Hepatocyte (in vitro differentiated cells): Measurements from ENCODE around the gene ZNF446. TPM values are rescaled to one million over a fixed set of nuclear protein-coding genes. Genes with fewer than 3 reads are reported as not detected.
"Not testable (repeated sequence)": the region's sequence is repeated elsewhere in the genome, so short reads cannot be mapped to it uniquely, and the experiment has no call there.

ENCODE experiments used
- DNase-seq: peaks from one replicate; pipeline ENCODE4 v3.0.0-alpha.2; 2016; ENCODE audit warnings: low spot score
- H2AFZ ChIP-seq: fragments of 200-600 bp; sonication (generic); 2 replicates; pipeline ENCODE4 v1.6.0; 2016; ENCODE audit warnings: antibody characterized with exemption, mild to moderate bottlenecking
- H3K27ac ChIP-seq: fragments of 200-600 bp; sonication (generic); 2 replicates; pipeline ENCODE4 v1.5.1; 2016; ENCODE audit warnings: mild to moderate bottlenecking
- H3K27me3 ChIP-seq: fragments of 200-600 bp; sonication (generic); 2 replicates; pipeline ENCODE4 v1.6.1; 2016
- H3K36me3 ChIP-seq: fragments of 200-600 bp; sonication (generic); replicated peaks from 2 replicates; pipeline ENCODE4 v1.5.1; 2016; ENCODE audit warnings: low read depth; ENCODE audit not compliant: insufficient read depth
- H3K4me1 ChIP-seq: fragments of 200-600 bp; sonication (generic); 2 replicates; pipeline ENCODE4 v1.5.1; 2016; ENCODE audit warnings: mild to moderate bottlenecking, moderate library complexity; ENCODE audit not compliant: insufficient read depth
- H3K4me2 ChIP-seq: fragments of 200-600 bp; sonication (generic); 2 replicates; pipeline ENCODE4 v1.6.0; 2016
- H3K4me3 ChIP-seq: fragments of 200-600 bp; sonication (generic); 2 replicates; pipeline ENCODE4 v1.5.1; 2016; ENCODE audit warnings: mild to moderate bottlenecking
- H3K79me2 ChIP-seq: fragments of 200-600 bp; sonication (generic); 2 replicates; pipeline ENCODE4 v1.6.0; 2017; ENCODE audit warnings: mild to moderate bottlenecking
- H3K9me2 ChIP-seq: fragments of 200-600 bp; sonication (generic); replicated peaks from 2 replicates; pipeline ENCODE4 v1.6.0; 2017; ENCODE audit warnings: mild to moderate bottlenecking; ENCODE audit not compliant: insufficient read depth
- H3K9me3 ChIP-seq: fragments of 200-600 bp; sonication (generic); 2 replicates; pipeline ENCODE4 v1.5.1; 2016; ENCODE audit warnings: low read depth, mild to moderate bottlenecking
- H4K20me1 ChIP-seq: fragments of 200-600 bp; sonication (generic); 2 replicates; pipeline ENCODE4 v1.6.0; 2016; ENCODE audit warnings: mild to moderate bottlenecking; ENCODE audit not compliant: insufficient read depth, poor library complexity, severe bottlenecking
- EZH2 ChIP-seq: fragments of 200-600 bp; sonication (generic); IDR thresholded peaks from 2 replicates; pipeline ENCODE4 v1.6.1; 2016; ENCODE audit warnings: antibody characterized with exemption, mild to moderate bottlenecking, borderline replicate concordance
- EZH2phosphoT487 ChIP-seq: fragments of 200-600 bp; sonication (generic); IDR thresholded peaks from one replicate; pipeline ENCODE4 v1.6.1; 2018; ENCODE audit warnings: antibody characterized with exemption, mild to moderate bottlenecking, low read depth, moderate library complexity; ENCODE audit not compliant: unreplicated experiment, severe bottlenecking
- WGBS: methylation state at CpG from one replicate; pipeline ENCODE4 v1.1.6; 2016; ENCODE audit warnings: low lambda C conversion rate; ENCODE audit errors: missing lambda C conversion rate; 5-methylcytosine and 5-hydroxymethylcytosine counted together
- polyA plus RNA-seq: library from polyadenylated mRNA; unstranded; fragments of >200 nt; fragmentation: Nextera tagmentation; extraction: Ambion mirVana; gene quantifications from 2 replicates; pipeline ENCODE4 v1.2.1, GENCODE V29; 2016
- total RNA-seq: library from RNA; depleted of rRNA; stranded (reverse); fragments of >200 nt; gene quantifications from 2 replicates; pipeline ENCODE4 v1.2.3, GENCODE V29; 2014
- TF ChIP-seq, protein P1 (sequence below): fragments of 200-600 bp; sonication (generic); IDR thresholded peaks from 2 replicates; pipeline ENCODE4 v1.5.1; 2016; ENCODE audit warnings: antibody characterized with exemption, mild to moderate bottlenecking; ENCODE audit not compliant: poor library complexity

ZNF446 gene
- total and polyA plus RNA-seq, 2 experiments from 2014 or later: 13.8 to 20.5 TPM

DNA sequence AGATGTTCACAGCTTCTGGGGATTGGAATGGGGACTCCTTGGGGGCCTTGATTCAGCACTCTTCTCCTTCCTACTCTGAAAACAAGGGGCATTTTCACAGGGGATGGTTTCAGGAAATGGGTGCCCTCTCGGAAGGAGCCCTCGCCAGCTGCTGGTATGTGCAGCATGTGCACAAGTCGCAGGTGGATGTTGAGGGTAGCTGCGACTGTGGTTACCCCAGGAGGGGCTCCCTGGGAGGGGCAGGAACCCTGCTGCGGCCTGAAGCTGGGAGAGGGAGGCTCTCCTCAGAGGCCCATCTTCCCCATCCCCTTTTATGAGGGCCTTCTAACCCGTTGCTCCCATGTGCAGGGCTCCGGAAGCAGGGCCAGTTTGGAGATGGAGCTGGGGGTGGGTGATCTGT is 6.2 kb downstream of the ZNF446 start:
- no peaks in the 10 kb centered on the region for H3K27me3 ChIP-seq
- H3K4me2 ChIP-seq: no peak overlapping the region
- no peak overlapping the region for H3K4me3 ChIP-seq
- H3K4me1 ChIP-seq: no peaks in the 10 kb centered on the region
- DNase-seq: no peak
- H2AFZ ChIP-seq: no peak overlapping the region
- TF ChIP-seq EZH2phosphoT487 (no peak), EZH2 (no peak)
- TF ChIP-seq, protein P1, sequence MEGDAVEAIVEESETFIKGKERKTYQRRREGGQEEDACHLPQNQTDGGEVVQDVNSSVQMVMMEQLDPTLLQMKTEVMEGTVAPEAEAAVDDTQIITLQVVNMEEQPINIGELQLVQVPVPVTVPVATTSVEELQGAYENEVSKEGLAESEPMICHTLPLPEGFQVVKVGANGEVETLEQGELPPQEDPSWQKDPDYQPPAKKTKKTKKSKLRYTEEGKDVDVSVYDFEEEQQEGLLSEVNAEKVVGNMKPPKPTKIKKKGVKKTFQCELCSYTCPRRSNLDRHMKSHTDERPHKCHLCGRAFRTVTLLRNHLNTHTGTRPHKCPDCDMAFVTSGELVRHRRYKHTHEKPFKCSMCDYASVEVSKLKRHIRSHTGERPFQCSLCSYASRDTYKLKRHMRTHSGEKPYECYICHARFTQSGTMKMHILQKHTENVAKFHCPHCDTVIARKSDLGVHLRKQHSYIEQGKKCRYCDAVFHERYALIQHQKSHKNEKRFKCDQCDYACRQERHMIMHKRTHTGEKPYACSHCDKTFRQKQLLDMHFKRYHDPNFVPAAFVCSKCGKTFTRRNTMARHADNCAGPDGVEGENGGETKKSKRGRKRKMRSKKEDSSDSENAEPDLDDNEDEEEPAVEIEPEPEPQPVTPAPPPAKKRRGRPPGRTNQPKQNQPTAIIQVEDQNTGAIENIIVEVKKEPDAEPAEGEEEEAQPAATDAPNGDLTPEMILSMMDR: no peak
- WGBS: 98% methylated on average over 7 of the region's 7 CpGs
- no peak overlapping the region for H3K27ac ChIP-seq
- no peaks in the 10 kb centered on the region for H3K9me3 ChIP-seq
- no peaks in the 10 kb centered on the region for H3K9me2 ChIP-seq
- no peaks in the 10 kb centered on the region for H3K36me3 ChIP-seq
- no peaks in the 10 kb centered on the region for H4K20me1 ChIP-seq
- H3K79me2 ChIP-seq: peaks cover 1% of the 10 kb centered on the region

DNA sequence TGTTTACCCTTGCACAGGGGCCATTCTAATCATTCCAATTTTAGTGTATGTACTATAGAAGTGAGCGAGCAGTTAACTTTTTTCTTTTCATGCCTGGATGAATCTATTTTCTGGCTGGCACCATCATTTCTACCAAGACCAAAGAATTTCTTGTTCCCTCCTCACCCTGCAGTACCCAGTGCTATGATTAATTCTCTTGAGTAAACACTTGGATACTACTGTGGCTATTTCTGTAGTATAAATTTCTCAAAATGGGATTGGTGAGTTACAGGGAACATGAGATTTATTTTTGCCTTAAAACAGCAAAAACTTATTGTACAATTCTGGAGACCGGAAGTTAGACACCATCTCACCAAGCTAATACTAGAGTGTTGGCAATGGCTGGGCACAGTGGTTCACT is 7.6 kb downstream of the ZNF446 start:
- no peak overlapping the region for H3K4me2 ChIP-seq
- no peak overlapping the region for H3K27ac ChIP-seq
- no peaks in the 10 kb centered on the region for H3K36me3 ChIP-seq
- H3K9me3 ChIP-seq: no peaks in the 10 kb centered on the region
- 100% methylated on average over 2 of the region's 2 CpGs for WGBS
- no peak for DNase-seq
- H3K9me2 ChIP-seq: no peaks in the 10 kb centered on the region
- TF ChIP-seq EZH2phosphoT487 (no peak), EZH2 (no peak)
- TF ChIP-seq, protein P1: no peak
- no peaks in the 10 kb centered on the region for H3K79me2 ChIP-seq
- H2AFZ ChIP-seq: no peak overlapping the region
- H4K20me1 ChIP-seq: no peaks in the 10 kb centered on the region
- no peaks in the 10 kb centered on the region for H3K27me3 ChIP-seq
- H3K4me3 ChIP-seq: no peak overlapping the region
- no peaks in the 10 kb centered on the region for H3K4me1 ChIP-seq

DNA sequence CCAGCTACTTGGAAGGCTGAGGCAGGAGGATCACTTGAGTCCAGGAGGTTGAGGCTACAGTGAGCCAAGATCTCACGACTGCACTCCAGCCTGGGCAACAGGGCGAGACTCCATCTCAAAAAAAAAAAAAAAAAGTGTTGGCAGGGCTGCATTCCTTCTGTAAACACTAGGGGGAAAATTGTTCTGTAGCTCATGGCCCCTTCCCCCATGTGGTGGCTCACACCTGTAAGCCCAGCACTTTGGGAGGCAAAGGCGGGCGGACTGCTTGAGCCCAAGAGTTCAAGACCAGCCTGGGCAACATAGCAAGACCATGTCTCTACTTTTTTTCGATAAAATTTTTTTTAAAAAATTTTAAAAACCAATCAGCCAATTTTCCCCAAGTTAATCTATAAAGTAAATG is 8.2 kb downstream of the ZNF446 start:
- not testable (repeated sequence) for H3K4me1 ChIP-seq, DNase-seq, H3K36me3 ChIP-seq, H3K79me2 ChIP-seq, H3K9me2 ChIP-seq, H3K4me2 ChIP-seq, H3K27me3 ChIP-seq, H3K4me3 ChIP-seq, H2AFZ ChIP-seq, H4K20me1 ChIP-seq, H3K9me3 ChIP-seq, H3K27ac ChIP-seq
- WGBS: 98% methylated on average over 5 of the region's 5 CpGs

DNA sequence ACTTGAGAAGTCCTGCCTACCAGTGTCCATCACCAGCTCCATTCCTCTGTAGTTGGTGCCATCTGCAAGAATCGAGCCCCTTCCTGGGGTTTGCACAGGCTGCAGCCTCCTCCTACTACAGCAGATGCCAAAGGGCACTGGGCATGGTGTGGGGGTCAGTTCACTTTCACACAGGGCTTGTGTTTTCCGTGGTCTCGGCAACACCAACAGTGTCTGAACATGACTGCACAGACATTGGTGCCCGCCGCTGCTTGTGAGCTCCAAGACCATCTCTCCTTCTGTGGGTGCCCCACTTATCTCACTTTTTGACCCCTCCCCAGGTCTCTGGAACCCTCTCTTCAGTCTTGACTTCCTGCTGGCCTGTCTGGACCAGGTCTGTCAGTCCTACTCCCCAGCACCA is 15.2 kb downstream of the ZNF446 start:
- Histone ChIP-seq H2AFZ (no peak overlapping the region), H3K27me3 (no peaks in the 10 kb centered on the region), H3K9me3 (no peaks in the 10 kb centered on the region), H4K20me1 (no peaks in the 10 kb centered on the region), H3K79me2 (no peaks in the 10 kb centered on the region), H3K27ac (no peak overlapping the region), H3K4me3 (no peak overlapping the region), H3K4me1 (no peaks in the 10 kb centered on the region), H3K4me2 (no peak overlapping the region), H3K36me3 (no peaks in the 10 kb centered on the region), H3K9me2 (no peaks in the 10 kb centered on the region)
- TF ChIP-seq, protein P1: no peak
- TF ChIP-seq EZH2 (no peak), EZH2phosphoT487 (no peak)
- 89% methylated on average over 5 of the region's 5 CpGs for WGBS
- no peak for DNase-seq
